GM10266 (cell line): ENCODE measurements around the gene CPEB4.

Experiments
- DNase-seq: peaks from one replicate; pipeline ENCODE4 v3.0.0; 2012; ENCODE audit errors: extremely low spot score
- CTCF ChIP-seq: IDR thresholded peaks from 2 replicates; pipeline ENCODE4 v1.5.1; 2012; ENCODE audit warnings: mild to moderate bottlenecking, low read depth; ENCODE audit not compliant: control insufficient read depth, insufficient read depth; ENCODE audit errors: missing control alignments

CPEB4 gene

GRCh38 chr5:173885475-173886010, 2.6 kb upstream of the CPEB4 start:
- no peak for DNase-seq
- peak; percentile 28 for TF ChIP-seq CTCF

- no peak for DNase-seq
- TF ChIP-seq CTCF = no peak
Measured at GRCh38 chr5:173886150-173886549, 2.0 kb upstream of the CPEB4 start.

GRCh38 chr5:173888473-173889131, 453 bp downstream of the CPEB4 start:
- DNase-seq = no peak

GRCh38 chr5:173890195-173890991, 2.2 kb downstream of the CPEB4 start:
- DNase-seq = no peak
- no peak for TF ChIP-seq CTCF

More at GRCh38 chr5:173888473-173889131, 453 bp downstream of the CPEB4 start:
- no peak for TF ChIP-seq CTCF

GRCh38 chr5:173891308-173892116, 3.4 kb downstream of the CPEB4 start:
- no peak for TF ChIP-seq CTCF

GRCh38 chr5:173893192-173893561, 5.0 kb downstream of the CPEB4 start:
- no peak for TF ChIP-seq CTCF

More at GRCh38 chr5:173891308-173892116, 3.4 kb downstream of the CPEB4 start:
- DNase-seq = no peak

More at GRCh38 chr5:173893192-173893561, 5.0 kb downstream of the CPEB4 start:
- DNase-seq = no peak
